Stimulated activated CD8-positive, alpha-beta memory T cell treated with anti-CD3 and anti-CD28 coated beads, Interleukin-12 subunit alpha, Interleukin-12 subunit beta, amount 100 ng/mL, for 24 hours (primary cell): ENCODE data around the gene SPTA1.

Experiments used
- DNase-seq: peaks from one replicate; pipeline ENCODE4 v3.0.0-alpha.2; 2020; ENCODE audit errors: extremely low read depth

SPTA1 gene

GRCh38 chr1:158572226-158572625 is 114.3 kb downstream of the SPTA1 start:
- DNase-seq, result no peak

GRCh38 chr1:158570480-158570879 is 116.0 kb downstream of the SPTA1 start, which contains the start of gene OR6P1:
Gene OR6P1 (minus strand): TSS chr1:158570580. CDS start chr1:158563604, 6,976 bp downstream.
- DNase-seq, result no peak

GRCh38 chr1:158564608-158565007 is 121.9 kb downstream of the SPTA1 start:
- no peak for DNase-seq

GRCh38 chr1:158563853-158564252 is 122.7 kb downstream of the SPTA1 start:
- no peak for DNase-seq
